HG02870 (cell line): ENCODE results near the gene RYR2.
A peak's percentile ranks its signal among the peaks of the same experiment; 100 is the strongest.
"Not testable (repeated sequence)": the region's sequence is repeated elsewhere in the genome, so short reads cannot be mapped to it uniquely, and the experiment has no call there.

ENCODE experiments used
- ATAC-seq: cut with Tn5 transposase; IDR thresholded peaks from one replicate; pipeline ENCODE4 v1.9.1; 2021; ENCODE audit warnings: mild to moderate bottlenecking, moderate library complexity; ENCODE audit not compliant: unreplicated experiment

The RYR2 gene

DNA sequence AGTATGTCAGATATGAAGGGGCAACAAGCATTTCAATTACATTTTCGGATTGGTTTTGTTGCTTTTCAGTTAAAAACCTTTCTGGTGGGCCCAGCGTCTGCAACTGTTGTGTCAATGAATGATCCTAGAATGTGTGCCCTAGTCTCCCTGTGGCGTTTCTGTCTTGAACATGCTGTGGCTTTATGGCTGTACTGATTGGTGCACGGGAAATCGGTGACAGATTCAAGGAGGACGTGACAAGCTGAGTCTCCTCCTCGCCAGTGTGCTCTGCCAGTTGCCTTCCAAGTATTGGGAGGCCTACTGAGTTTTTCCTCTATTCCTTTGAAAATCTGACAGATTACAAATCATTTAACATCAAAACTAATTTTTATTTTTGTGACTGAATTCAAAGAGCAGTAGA is 721.2 kb downstream of the RYR2 start:
- ATAC-seq, result no peak

DNA sequence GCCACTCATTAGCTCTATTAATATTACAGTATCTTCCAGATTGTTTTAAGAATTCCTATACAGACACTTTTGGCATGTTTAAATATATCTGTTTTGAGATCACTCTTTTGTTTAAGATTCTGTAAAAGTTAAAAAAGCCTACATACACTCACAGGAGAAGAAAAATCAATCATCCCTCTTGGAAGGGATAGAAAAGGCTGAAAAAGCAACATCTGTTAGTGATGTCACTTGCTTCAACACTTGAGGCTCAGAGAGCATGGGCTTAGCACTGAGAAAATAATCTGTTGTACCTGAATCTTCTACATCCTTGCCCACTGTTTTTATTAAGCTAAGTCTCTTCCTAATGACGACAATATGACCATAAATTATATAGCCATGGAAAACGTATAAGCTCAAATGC is 721.8 kb downstream of the RYR2 start:
- ATAC-seq, result no peak

DNA sequence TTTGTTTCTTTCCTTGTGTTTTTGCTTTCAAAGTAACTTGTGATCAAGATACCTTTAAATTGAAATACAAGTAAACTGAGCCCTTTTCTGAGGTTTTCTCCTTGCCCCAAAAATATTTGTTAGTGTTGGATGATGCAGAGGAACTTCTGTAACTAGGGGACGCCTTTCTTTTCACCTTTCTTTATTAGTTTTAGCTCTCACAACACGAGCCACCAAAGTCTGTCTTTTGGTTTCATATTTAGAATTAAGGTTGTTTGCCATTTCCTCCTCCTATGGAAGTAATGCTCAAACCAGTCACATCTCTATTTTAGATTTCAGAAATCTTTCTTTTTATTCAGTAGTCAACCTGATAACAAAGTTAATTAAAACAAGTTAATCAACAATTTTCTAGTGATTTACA is 727.9 kb downstream of the RYR2 start:
- no peak for ATAC-seq

DNA sequence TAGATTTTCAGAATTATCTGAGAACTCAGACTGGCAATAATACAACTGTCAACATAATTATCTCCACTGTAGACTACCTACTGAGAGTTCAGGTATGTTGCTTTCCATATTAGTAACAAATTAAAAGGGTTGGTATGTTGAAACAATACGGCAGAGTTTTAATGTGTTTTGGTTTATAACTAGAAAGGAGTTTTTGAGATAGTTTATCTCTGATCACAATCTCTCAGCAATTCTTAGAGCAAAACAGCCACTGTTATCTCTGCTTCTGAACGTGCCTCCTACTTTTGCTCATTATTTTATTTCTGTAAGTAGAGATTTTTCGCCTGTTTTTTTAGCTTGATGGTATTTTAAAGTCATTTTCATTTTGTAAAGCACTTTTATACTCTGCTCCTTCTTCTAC is 730.0 kb downstream of the RYR2 start:
- ATAC-seq, result no peak

DNA sequence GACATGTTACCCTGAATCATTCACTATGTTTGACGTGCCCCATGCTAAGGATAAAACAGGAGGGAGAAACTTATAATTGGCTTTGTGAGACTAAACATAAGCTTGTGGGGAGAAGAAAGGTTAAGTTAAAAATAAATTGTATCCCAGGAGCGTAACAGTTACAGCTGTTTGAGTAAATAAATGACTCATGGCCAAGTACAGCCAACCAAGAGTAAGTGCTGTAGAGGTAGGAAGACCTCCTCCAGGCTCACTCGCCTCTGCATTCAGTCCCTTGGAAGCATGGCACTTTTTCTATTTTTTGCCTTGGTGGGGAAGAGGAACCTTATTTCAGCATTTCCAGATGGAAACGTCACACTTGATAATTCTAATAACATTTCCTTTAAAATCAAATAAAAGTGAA is 732.3 kb downstream of the RYR2 start:
- no peak for ATAC-seq

DNA sequence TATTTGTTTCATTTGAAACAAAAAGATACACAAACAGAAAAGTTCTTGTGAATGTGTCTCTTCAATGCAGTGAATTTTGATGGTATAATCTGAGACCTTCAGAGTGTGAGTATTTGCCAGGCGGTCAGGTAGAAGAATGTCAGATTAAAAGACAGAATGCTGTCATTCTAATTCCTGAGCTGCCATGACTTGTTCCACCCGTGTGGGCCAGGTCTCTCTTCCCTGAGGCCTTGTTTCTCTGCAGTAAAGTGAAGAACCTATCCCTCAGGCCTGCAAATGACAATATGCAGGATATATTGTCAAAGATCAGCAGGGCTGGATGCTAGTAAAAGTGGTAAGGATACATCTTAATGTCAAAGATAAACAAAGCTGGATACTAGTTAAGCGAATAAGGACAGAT is 737.4 kb downstream of the RYR2 start:
- no peak for ATAC-seq

DNA sequence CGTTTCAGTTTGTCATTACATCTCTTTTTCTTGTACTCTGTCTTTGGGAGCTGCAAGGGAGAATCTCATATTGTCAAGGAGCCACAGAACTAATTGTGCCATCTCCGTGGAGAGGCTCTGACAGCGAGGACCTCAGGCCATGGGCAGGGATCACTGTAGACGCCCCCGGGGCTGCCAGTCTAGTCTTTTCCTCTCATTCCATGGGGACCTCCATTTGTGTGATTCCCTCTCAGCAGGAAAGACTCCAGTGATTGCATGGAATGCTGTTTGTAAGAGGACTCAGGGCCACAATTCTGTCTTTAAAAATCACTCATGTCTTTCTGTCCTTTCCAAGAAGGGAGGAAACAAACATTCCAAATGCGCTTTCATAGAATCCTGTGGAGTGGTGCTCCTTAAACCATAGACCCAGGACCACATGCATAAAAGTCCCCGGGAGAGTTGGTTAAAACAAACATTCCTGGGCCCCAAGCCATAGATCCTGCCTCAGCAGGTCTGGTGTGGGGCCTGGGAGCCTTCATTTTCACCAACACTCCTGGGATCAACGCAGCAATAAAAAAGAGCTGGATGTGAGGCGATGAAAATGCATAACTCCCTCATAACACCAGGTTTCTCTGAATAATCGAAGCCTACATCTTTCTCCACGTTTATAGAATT is 744.2 kb downstream of the RYR2 start:
- no peak for ATAC-seq

DNA sequence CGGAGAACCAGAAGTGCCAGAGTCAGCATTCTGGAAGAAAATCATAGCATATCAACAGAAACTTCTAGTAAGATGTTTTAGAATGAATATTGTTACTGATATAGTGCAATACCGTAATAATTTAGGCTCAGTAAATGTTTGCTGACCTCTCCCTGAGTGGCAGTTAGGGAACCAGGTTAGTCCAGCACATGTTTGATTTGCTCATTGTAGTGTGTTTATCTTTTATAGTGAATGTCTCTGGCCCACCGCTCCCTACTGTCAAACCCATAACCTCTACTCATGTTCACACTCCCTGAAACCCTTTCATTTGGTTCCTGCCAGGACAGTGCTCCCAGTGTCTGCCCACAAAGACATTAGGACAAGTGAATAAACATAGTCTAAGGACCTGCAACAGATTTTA is 746.1 kb downstream of the RYR2 start:
- ATAC-seq, result no peak

DNA sequence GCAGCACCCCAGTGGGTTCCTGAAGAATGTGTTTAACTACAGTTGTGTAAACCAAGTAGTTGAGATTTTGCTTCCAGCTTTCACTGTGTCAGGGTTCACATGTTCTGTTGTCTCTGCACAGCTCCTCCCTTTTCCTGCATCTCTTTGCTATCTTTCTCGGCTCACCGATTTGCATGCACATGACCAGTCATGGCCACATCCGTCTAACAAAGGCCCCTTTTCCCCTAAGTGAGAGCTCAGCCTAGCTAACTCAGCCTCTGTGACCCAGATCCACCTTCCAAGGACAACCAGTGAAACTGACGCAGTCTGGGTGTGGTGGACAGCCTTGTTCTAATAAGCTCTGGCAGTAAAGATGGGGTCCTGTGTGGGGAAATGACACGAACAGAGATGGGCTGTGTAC is 747.6 kb downstream of the RYR2 start:
- ATAC-seq, result no peak

DNA sequence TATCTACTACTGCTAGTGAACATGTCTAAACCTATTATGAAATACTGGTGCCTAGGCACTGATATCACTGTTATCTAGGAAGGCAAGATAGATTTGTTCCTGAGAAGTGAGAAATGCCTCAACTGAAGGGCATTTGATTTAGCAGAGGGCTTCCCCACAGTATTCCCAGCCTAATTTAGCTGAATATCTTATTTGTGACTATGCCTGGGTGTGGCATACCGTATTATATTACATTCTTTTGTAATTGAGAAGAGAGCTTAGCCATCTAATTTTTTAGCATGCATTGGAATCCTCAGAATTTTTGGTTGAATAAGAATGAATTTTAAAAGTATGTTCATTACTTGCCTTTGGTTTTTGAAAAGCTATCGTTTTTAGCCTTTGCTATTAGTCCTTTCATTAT is 749.6 kb downstream of the RYR2 start:
- ATAC-seq, result no peak

DNA sequence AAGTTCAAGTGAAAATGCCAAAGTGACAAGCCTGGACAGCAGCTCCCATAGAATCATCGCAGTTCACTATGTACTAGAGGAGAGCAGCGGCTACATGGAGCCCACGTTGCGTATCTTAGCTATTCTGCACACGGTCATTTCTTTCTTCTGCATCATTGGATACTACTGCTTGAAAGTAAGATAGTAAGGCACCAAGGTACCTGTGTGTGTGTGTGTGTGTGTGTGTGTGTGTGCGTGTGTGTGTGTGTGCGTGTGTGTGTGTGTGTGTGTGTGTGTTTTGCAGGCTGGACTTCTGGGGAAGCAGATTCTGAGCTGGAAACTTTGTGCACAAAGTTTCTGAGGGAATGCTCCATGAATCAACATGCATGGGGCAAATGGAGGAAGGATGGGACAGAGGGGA is 750.2 kb downstream of the RYR2 start:
- no peak for ATAC-seq

DNA sequence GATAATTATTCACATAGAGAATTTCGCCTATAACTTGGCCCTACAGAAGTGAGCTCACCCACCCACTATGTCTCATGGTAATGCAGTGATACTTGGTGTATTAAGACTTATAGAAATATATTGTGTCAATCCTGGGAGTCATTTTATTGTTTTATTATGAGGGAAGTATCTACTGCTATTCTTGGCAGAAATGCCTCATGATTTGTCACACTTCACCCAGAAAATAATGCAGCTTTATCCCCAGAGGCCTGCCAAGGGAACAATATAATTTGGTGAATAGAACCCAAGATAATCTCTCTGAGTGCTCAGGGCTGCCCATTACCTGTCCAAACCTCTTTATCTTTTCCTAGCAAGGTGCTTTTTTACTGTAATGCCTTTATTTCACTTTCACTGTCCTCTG is 750.7 kb downstream of the RYR2 start:
- no peak for ATAC-seq

DNA sequence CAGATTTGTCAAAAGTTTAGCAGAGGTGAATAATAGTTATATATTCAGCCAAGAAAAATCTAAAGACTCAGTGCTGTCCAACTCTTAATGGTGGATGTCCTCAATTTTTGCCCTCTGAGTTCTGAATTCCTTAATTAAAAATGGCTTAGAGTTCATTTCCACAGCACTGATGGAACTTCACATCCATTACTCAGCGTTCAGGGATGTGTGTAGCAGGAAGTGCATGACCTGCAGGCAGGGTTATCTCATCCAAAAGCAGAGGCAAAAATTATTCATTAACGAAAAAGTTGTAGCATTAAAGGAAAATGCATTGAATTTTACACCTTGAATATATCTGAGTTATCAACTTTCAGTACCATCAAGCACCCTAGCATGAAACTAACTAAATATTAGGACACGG is 752.1 kb downstream of the RYR2 start:
- ATAC-seq, result no peak

DNA sequence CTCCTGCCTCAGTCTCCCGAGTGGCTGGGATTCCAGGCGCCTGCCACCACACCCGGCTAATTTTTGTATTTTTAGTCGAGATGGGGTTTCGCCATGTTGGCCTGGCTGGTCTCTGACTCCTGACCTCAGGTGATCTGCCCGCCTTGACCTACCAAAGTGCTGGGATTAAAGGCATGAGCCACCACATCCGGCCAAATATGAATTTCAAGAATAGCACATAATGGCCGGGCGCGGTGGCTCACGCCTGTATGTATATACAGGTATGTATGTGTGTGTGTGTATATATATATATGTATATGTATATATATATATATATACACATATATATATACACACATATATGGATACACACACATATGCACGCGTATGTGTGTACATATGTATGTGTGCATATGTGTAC is 753.6 kb downstream of the RYR2 start:
- ATAC-seq, result no peak

DNA sequence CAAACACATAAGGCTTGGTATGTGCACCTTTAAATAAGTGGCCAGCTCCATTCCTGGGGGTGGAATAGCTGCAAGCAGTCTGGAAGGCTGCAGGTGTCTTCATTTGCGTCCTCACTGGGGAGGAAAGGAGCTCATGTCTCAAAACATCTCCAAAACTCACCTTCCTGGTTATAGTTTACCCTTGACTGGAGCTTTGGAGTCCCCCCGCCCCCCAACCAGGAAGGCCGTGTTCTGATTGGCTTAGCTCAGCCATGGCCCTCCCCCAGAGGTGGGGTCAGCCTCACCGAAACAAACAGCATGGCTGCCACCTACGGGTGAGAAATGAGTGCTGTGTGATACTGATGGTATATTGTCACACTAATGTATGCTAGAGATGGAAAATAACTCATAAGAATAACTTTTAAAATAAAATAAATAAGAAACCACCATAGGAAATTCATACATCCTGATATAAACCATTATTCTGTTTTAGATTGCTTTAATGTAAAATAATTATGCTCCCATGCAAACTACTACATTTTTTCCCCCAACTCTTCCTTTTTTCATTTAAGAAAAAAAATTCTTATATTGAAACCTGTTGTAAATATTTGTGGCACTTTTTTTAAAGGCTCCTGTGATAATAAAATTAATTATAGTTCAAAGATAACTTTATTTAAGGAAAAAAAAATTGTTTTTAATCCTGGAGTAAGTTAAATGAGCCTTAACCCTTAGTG is 757.9 kb downstream of the RYR2 start:
- peak; percentile 100 for ATAC-seq

DNA sequence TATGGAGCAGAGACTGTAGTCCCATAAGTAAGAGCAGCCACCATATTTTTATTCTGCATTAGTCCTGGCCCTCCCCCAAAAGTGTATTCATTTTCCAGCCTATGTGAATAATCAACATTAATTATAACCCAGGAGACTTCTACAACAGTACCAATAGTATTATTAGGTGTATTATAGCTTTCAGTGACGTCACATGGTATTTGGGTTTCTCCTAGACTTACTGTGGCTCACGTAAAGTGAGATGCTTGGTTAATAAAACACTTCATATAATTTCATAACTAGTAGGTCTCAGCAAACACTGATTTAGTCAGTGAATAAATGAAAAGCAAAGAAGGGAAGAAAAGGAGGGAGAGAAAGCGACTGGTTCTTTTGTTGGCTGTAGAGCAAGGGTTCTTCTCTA is 762.5 kb downstream of the RYR2 start:
- ATAC-seq, result no peak

DNA sequence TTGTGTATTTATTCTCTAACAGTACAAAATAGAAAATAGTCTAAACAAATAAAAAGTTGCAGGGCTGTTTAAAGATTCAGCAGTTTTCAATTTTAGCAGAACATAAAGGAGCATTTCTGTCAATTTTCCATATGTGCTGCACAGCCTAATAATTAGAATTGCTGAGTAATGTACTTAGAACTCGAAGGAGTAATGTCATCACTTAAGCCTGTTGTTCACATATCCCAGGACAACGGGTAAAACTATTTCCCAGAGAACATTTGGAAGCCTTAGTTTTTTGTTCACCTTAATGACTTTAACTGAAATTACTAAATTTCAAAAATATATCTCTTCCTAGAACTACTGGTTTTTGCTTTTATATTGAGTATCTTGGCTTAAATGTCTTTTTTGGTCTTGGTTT is 767.1 kb downstream of the RYR2 start:
- no peak for ATAC-seq

DNA sequence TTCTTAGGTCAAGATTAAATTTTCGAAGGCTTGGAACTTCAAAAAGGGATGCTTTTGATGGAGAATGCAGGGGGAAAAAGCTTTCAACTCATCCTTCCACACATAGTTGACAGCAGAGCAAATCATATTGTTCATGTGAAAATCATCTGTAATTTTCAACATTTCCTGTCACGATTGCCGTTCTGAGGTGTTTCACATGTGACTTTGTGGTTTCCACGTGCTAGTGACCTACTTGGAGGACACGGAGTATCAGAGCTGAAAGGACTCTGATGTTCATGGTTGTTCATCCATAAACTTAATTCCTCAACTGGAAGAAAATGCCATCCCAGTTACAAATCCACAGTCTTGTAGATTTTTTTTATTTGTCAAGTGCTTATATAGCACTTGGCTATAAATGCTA is 769.6 kb downstream of the RYR2 start:
- no peak for ATAC-seq

DNA sequence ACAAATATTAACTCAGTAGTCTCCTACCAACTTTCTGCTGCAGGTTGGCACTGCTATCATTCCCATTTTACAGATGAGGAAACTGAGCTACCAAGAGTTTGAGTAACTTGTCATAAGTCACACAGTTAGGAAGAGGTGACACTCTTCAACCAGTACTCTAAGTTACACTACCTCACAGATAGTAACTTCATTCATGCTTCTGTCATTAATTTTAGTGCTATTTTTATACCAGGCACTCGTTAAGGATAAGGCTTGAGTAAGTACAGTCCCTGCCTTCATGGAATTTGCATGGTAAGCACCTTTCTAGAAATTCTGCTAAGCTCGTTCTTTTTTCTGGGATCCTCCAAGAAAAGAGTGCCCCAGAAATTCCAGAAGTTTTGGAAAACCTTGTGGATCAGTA is 770.1 kb downstream of the RYR2 start:
- no peak for ATAC-seq

DNA sequence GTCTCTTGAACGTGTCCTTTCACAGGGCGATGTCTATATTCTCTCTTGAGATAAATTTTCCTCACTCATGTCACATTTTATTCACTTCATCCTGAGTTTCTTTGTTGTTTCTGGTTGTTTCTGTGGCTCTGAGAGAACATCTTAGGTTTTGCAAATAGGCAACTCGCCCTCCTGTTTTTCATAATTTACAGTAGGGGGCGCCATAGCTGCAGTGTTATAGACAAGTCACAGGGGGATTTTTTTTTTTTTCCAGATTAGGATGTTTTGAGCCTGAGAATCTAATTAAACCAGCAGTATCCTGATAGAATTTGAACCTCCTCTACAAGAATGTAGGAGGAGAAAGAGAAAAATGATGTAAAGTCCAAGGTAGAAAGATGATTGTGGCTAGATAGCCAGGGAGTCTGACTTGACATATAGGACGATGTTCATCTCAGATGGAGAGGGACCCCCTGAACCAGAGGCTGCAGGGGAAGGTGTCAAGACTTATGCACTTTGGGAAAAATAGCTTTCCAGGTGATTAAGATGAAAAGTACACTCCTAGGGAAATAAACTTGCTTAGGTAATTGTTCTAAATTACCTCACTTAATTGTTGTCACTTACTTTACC is 772.4 kb downstream of the RYR2 start:
- ATAC-seq, result no peak

DNA sequence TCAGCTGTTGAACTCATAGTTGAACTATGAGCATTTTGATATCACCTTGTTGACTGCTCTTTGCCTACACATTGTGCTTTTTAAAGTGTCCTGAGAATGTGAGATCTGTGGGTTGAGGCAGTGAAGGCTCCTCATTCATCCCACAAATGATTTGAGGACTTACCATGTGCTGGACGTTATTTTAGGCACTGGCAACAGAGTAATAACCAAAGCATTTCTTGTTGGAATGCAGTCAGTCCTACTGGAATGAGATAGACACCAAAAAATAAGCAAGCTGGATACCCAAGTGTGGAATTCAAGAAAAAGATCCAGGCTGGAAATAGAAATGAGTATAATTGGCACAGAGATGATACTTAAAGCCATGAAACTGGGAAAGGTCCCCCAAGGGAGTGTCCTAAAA is 775.3 kb downstream of the RYR2 start:
- no peak for ATAC-seq

DNA sequence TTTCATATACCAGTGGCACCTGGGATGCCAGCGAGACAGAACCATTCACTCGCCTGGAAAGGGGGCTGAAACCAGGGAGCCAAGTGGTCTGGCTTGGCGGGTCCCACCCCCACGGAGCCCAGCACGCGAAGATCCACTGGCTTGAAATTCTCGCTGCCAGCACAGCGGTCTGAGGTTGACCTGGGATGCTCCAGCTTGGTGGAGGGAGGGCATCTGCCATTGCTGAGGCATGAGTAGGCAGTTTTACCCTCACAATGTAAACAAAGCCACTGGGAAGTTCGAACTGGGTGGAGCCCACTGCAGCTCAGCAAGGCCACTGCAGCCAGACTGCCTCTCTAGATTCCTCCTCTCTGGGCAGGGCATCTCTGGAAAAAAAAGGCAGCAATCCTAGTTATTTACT is 778.6 kb downstream of the RYR2 start:
- not testable (repeated sequence) for ATAC-seq

DNA sequence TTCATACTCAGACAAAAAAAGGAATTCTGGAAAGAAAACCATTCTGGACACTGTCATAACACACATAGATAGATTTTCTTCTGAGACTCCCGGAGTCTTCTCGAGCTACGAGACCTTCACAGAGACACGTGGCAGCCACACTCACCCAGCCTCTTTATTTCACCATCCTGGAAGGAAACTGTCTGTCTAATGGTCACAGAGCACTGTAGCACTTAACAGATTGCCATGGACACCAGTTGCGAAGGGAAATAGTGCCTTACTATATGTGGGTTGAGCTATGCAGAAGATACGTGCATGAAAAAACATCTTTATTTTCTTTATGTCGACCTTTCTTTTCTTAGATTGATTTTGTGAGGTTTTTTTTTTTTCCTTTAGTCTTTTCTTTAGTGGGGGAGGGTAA is 790.9 kb downstream of the RYR2 start:
- ATAC-seq, result no peak
